ENCODE results near the gene PROZ.

Gene PROZ

GRCh38 chr13:113125506-113126264, 32.8 kb upstream of the PROZ start:
- no peaks in the 10 kb centered on the region for H3K9me3 Mint-ChIP-seq
- H3K27ac Mint-ChIP-seq, result no peak overlapping the region
- H3K27me3 Mint-ChIP-seq, result peaks cover 28% of the 10 kb centered on the region
- H3K4me3 Mint-ChIP-seq, result no peak overlapping the region
- no peaks in the 10 kb centered on the region for H3K36me3 Mint-ChIP-seq (ENCODE audit: low read depth)
- peaks cover 4% of the 10 kb centered on the region for H3K4me1 Mint-ChIP-seq (ENCODE audit: low read depth)
- peak; percentile 18 for DNase-seq

GRCh38 chr13:113126265-113127150, 31.9 kb upstream of the PROZ start:
- DNase-seq, result peak; percentile 22
- Mint-ChIP-seq H3K4me1 (ENCODE audit: low read depth) (peaks cover 4% of the 10 kb centered on the region), H3K36me3 (ENCODE audit: low read depth) (no peaks in the 10 kb centered on the region), H3K27ac (no peak overlapping the region), H3K27me3 (peaks cover 30% of the 10 kb centered on the region), H3K4me3 (no peak overlapping the region), H3K9me3 (no peaks in the 10 kb centered on the region)

DNA sequence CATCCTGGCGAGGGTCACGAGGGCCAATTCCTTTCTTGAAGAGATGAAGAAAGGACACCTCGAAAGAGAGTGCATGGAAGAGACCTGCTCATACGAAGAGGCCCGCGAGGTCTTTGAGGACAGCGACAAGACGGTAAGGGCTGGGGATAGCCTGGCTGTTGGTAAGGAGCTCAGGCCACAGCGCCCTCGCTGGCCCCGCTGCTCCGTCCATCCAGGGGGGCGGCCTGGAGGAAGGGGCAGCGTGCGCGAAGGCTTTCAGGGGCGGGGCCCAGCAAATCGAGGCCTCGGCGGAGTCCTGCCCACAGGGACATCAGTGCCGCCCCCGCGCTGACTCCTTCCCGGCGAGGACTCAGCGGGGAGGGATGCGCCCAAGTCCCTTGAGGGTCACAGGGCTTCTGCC, 29.0 kb upstream of the PROZ start:
- Mint-ChIP-seq H3K27me3 (peaks cover 30% of the 10 kb centered on the region), H3K4me3 (no peak overlapping the region), H3K4me1 (ENCODE audit: low read depth) (peaks cover 4% of the 10 kb centered on the region), H3K36me3 (ENCODE audit: low read depth) (no peaks in the 10 kb centered on the region), H3K27ac (no peak overlapping the region), H3K9me3 (no peaks in the 10 kb centered on the region)
- peak; percentile 27 for DNase-seq

DNA sequence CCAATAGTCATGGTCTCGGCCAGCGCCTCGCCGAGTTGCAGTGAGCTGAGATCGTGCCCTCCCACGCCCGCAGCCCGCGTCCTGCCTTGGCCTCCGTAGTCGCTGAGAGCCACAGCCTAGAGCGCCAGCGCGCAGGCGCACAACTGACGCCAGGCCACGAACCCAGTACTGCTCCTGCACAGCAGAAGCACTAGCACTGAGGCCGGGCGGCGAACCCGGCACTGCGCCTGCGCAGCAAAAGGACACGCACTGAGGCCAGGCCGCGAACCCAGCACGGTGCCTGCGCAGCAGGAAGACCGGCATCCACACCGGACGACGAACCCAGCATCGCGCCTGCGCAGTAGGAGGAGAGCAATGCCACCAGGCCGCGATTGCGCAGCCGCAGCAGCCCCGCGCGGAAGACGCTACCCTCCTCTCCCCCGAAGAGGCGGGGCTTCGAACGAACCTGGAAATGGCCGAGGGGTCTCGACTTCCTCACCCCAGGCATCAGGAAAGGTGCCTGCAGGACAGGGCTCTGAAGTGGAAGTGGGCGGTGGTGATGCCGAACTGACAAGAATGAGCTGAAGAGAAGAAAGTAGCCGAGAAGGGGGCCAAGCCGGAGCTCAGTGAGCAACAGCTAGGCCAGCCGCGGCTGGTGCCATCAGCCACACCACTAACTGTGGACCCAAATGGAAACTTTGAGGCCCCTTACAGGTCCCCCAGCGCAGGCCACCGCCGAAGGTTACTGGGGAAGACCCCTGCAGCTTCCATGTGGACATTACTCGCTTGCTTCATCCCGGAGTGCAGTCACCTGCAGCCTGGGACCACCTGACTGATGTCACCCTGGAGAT, 28.3 kb upstream of the PROZ start:
- DNase-seq, result peak; percentile 37
- Mint-ChIP-seq H3K4me3 (no peak overlapping the region), H3K27me3 (peaks cover 30% of the 10 kb centered on the region), H3K9me3 (no peaks in the 10 kb centered on the region), H3K36me3 (ENCODE audit: low read depth) (no peaks in the 10 kb centered on the region), H3K4me1 (ENCODE audit: low read depth) (peaks cover 4% of the 10 kb centered on the region), H3K27ac (no peak overlapping the region)

DNA sequence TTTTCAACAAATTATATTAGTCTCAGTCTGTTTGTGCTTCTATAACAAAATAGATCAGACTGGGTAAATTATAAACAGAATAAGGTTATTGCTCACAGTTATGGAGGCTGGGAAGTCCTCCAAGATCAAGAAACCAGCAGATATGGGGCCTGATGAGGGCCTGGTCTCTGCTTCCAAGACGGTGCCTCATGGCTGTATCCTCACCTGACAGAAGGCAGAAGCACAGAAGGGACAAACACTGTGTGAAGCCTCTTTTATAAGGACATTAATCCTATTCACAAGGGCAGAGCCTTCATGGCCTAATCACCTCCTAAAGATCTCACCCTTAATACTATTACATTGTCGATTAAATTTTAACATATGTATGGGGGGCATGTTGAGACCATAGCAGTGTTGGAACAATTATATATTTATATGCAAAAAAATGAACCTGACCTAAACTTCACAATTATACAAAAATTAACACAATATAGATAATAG, 23.1 kb upstream of the PROZ start:
- Mint-ChIP-seq H3K4me3 (no peak overlapping the region), H3K4me1 (ENCODE audit: low read depth) (no peaks in the 10 kb centered on the region), H3K27me3 (peaks cover 4% of the 10 kb centered on the region), H3K9me3 (no peaks in the 10 kb centered on the region), H3K27ac (no peak overlapping the region), H3K36me3 (ENCODE audit: low read depth) (no peaks in the 10 kb centered on the region)
- no peak for DNase-seq

- H3K27ac Mint-ChIP-seq, result no peak overlapping the region
- H3K9me3 Mint-ChIP-seq, result no peaks in the 10 kb centered on the region
- no peaks in the 10 kb centered on the region for H3K4me1 Mint-ChIP-seq (ENCODE audit: low read depth)
- no peaks in the 10 kb centered on the region for H3K27me3 Mint-ChIP-seq
- H3K36me3 Mint-ChIP-seq (ENCODE audit: low read depth), result no peaks in the 10 kb centered on the region
- no peak for DNase-seq
- no peak overlapping the region for H3K4me3 Mint-ChIP-seq
Measured at GRCh38 chr13:113137691-113138298, 20.7 kb upstream of the PROZ start.

DNA sequence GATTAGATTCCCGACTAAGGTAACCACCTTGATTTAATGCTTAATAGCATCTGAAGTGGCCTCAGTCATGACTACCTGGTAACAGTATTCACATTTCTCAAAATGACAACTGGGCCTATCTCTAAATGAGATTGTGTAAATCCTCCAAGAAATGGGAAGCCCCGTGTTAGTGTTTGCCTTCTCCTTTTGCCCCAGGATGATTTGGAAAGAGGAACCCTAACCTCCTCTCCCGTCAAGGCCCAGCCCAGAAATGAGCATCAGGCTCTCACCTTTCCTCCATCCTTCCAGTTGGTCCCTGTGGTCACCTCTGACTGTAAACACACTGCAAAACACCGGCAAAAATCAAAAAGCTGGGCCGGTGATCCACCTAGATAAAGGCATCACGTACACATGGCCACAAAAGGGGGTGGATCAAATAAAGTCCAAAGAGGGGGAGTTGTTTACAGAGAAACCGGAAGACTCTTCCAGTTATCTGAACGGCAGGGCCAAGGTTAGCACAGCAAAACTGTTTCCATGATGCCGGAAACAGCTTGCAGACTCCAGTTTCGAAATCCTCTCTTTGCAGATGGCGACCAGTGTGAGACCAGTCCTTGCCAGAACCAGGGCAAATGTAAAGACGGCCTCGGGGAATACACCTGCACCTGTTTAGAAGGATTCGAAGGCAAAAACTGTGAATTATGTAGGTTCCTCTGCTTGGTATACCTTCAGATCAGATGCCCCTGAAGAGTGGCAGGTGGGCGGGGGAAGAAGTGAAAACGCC, 19.5 kb upstream of the PROZ start:
- H3K27ac Mint-ChIP-seq, result no peak overlapping the region
- H3K27me3 Mint-ChIP-seq, result no peaks in the 10 kb centered on the region
- H3K4me1 Mint-ChIP-seq (ENCODE audit: low read depth), result no peaks in the 10 kb centered on the region
- H3K36me3 Mint-ChIP-seq (ENCODE audit: low read depth), result no peaks in the 10 kb centered on the region
- no peaks in the 10 kb centered on the region for H3K9me3 Mint-ChIP-seq
- H3K4me3 Mint-ChIP-seq, result no peak overlapping the region
- no peak for DNase-seq

- H3K4me1 Mint-ChIP-seq (ENCODE audit: low read depth), result no peaks in the 10 kb centered on the region
- no peaks in the 10 kb centered on the region for H3K9me3 Mint-ChIP-seq
- H3K27ac Mint-ChIP-seq, result no peak overlapping the region
- no peak for DNase-seq
- no peaks in the 10 kb centered on the region for H3K36me3 Mint-ChIP-seq (ENCODE audit: low read depth)
- no peaks in the 10 kb centered on the region for H3K27me3 Mint-ChIP-seq
- no peak overlapping the region for H3K4me3 Mint-ChIP-seq
Measured at GRCh38 chr13:113139577-113139976, 18.9 kb upstream of the PROZ start.

DNA sequence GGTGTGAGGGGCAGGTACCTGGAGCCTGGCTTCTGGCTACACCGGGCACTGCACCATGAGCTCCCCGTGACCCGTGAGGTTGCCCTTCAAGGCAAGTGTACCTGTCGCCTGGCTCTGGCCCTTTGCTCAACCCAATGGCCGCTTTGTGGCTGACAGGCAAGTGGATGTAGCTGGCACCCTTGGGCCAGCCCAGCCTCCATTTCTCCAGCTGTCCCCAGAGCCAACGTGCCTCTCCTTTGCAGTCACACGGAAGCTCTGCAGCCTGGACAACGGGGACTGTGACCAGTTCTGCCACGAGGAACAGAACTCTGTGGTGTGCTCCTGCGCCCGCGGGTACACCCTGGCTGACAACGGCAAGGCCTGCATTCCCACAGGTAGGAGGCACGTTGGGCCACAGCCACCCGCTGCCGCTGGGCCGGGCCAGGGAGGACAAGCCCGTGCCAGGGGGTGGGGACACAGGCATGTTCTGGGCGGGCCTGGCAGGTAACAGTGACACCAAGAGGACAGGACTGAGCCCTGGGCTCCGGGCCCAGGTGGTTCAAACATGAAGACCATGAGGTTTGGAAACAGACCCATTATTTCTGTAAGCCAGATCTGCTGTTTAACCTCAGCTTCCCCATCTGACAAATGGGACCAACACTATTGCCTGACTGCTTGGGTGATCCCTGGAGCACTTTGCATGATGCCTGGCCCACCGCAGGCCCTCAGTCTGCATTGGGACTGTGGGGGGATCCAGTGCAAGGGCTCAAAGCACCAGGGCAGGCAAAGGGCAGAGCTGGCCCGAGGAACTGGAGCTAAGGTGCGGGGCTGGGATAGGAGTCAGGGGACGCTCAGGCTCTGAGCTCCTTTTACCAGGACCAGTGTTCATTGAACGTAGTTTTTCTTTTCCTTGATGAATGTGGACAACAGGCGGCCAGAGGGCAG, 17.5 kb upstream of the PROZ start:
- DNase-seq, result peak; percentile 21
- Mint-ChIP-seq H3K4me1 (ENCODE audit: low read depth) (peaks cover 7% of the 10 kb centered on the region), H3K4me3 (no peak overlapping the region), H3K9me3 (no peaks in the 10 kb centered on the region), H3K36me3 (ENCODE audit: low read depth) (no peaks in the 10 kb centered on the region), H3K27ac (no peak overlapping the region), H3K27me3 (no peaks in the 10 kb centered on the region)

- Mint-ChIP-seq H3K36me3 (ENCODE audit: low read depth) (no peaks in the 10 kb centered on the region), H3K27me3 (no peaks in the 10 kb centered on the region), H3K9me3 (no peaks in the 10 kb centered on the region), H3K4me1 (ENCODE audit: low read depth) (peaks cover 11% of the 10 kb centered on the region), H3K27ac (no peak overlapping the region), H3K4me3 (no peak overlapping the region)
- DNase-seq, result no peak
Measured at GRCh38 chr13:113141601-113141970, 16.9 kb upstream of the PROZ start.

DNA sequence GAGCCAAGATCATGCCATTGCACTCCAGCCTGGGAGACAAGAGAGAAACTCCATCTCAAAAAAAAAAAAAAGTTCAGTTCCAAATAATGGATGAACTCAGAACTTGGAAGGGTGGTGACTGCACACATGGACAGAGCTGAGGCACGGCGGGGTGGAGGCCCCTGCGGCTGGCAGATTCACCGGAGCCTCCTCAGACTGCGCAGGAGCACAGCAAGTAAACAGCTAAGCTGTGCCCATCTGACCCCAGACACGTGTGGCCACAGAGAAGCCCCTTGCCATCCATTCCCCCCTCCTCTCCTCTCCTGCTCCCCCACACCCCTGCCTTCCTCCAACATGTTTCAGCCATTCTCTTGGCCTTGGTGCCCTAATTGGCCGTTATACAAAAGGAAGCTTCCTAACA, 15.6 kb upstream of the PROZ start:
- Mint-ChIP-seq H3K27me3 (no peaks in the 10 kb centered on the region), H3K36me3 (ENCODE audit: low read depth) (no peaks in the 10 kb centered on the region), H3K27ac (no peak overlapping the region), H3K4me3 (no peak overlapping the region), H3K9me3 (no peaks in the 10 kb centered on the region), H3K4me1 (ENCODE audit: low read depth) (peaks cover 11% of the 10 kb centered on the region)
- peak; percentile 9 for DNase-seq

DNA sequence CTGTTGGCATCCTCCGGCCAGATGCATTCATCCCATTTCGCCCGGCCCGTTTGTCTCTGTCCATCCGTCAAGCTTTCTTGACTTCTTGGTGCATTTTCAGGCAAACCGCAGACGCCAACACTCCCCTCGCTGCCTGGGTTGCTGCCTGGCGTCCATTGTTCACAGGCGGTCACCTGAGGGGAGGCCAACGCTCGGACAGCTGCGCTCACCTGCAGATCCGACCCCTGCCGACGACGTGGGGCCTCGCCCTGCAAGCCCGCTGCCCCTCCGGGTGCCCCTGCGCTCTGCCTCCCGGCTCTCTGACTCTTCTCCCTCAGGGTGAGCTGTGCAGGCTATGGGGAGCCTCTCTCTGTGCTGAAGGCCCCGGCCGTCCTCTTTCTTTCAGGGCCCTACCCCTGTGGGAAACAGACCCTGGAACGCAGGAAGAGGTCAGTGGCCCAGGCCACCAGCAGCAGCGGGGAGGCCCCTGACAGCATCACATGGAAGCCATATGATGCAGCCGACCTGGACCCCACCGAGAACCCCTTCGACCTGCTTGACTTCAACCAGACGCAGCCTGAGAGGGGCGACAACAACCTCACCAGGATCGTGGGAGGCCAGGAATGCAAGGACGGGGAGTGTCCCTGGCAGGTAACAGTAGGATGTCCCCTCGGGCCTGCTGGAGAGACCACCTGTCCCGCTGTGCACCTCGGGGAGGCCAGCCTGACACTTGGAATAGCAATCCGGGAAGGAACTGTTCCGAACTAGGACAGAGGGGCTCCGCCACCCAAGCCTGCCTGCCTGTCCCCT, 14.8 kb upstream of the PROZ start:
- DNase-seq, result peak; percentile 25
- H3K36me3 Mint-ChIP-seq (ENCODE audit: low read depth), result no peaks in the 10 kb centered on the region
- no peak overlapping the region for H3K4me3 Mint-ChIP-seq
- no peak overlapping the region for H3K27ac Mint-ChIP-seq
- no peaks in the 10 kb centered on the region for H3K27me3 Mint-ChIP-seq
- no peaks in the 10 kb centered on the region for H3K9me3 Mint-ChIP-seq
- H3K4me1 Mint-ChIP-seq (ENCODE audit: low read depth), result peaks cover 11% of the 10 kb centered on the region
